Astrocyte (in vitro differentiated cells and primary cell): ENCODE data around the gene CARTPT. TPM values are rescaled to one million over a fixed set of nuclear protein-coding genes. Genes with fewer than 3 reads are reported as not detected.
A peak's percentile ranks its signal among the peaks of the same experiment; 100 is the strongest.

Experiments
- DNase-seq: peaks from one replicate; pipeline ENCODE4 v3.0.0-alpha.2; 2010; ENCODE audit warnings: low read depth
- FAIRE-seq: peaks from 2 replicates; lab custom pipeline; 2011; peaks lifted over from hg19 to GRCh38; lab: Jason Lieb, UNC
- H2AFZ ChIP-seq: 2 replicates; pipeline ENCODE4 v1.6.0; 2012; ENCODE audit warnings: low read depth, low read length, inconsistent platforms
- H3K27ac ChIP-seq: 2 replicates; pipeline ENCODE4 v1.5.1; 2011; ENCODE audit warnings: low read depth, low read length, inconsistent platforms
- H3K27me3 ChIP-seq: 2 replicates; pipeline ENCODE4 v1.6.0; 2011; ENCODE audit warnings: low read length, inconsistent platforms; ENCODE audit not compliant: insufficient read depth
- H3K36me3 ChIP-seq: 2 replicates; pipeline ENCODE4 v1.5.1; 2011; ENCODE audit warnings: low read length, inconsistent platforms; ENCODE audit not compliant: insufficient read depth
- H3K4me1 ChIP-seq: 2 replicates; pipeline ENCODE4 v1.5.1; 2011; ENCODE audit warnings: low read length, inconsistent platforms; ENCODE audit not compliant: insufficient read depth
- H3K4me2 ChIP-seq: 2 replicates; pipeline ENCODE4 v1.6.0; 2012; ENCODE audit warnings: low read length, inconsistent platforms
- H3K4me3 ChIP-seq: 2 replicates; pipeline ENCODE4 v1.5.1; 2011; ENCODE audit warnings: low read depth, mild to moderate bottlenecking, low read length, inconsistent platforms; ENCODE audit not compliant: insufficient read depth
- H3K79me2 ChIP-seq: 2 replicates; pipeline ENCODE4 v1.6.0; 2012; ENCODE audit warnings: mild to moderate bottlenecking, low read length, inconsistent platforms; ENCODE audit not compliant: insufficient read depth
- H3K9ac ChIP-seq: 2 replicates; pipeline ENCODE4 v1.6.0; 2012; ENCODE audit warnings: mild to moderate bottlenecking, low read length, inconsistent platforms
- H3K9me3 ChIP-seq: 2 replicates; pipeline ENCODE4 v1.5.1; 2012; ENCODE audit warnings: low read depth, mild to moderate bottlenecking, low read length, inconsistent platforms; ENCODE audit not compliant: insufficient read depth
- H4K20me1 ChIP-seq: 2 replicates; pipeline ENCODE4 v1.6.0; 2012; ENCODE audit warnings: low read length, inconsistent platforms; ENCODE audit not compliant: insufficient read depth
- H3K27ac Mint-ChIP-seq: one replicate; pipeline ENCODE4 v1.8.0; 2021; ENCODE audit warnings: mild to moderate bottlenecking, mixed read lengths; ENCODE audit not compliant: unreplicated experiment
- H3K27me3 Mint-ChIP-seq: one replicate; pipeline ENCODE4 v1.8.0; 2021; ENCODE audit warnings: low read depth, mixed read lengths; ENCODE audit not compliant: unreplicated experiment
- H3K36me3 Mint-ChIP-seq: one replicate; pipeline ENCODE4 v1.8.0; 2021; ENCODE audit warnings: low read depth, mixed read lengths; ENCODE audit not compliant: unreplicated experiment
- H3K4me1 Mint-ChIP-seq: one replicate; pipeline ENCODE4 v1.8.0; 2021; ENCODE audit warnings: low read depth, mixed read lengths; ENCODE audit not compliant: unreplicated experiment
- H3K4me3 Mint-ChIP-seq: one replicate; pipeline ENCODE4 v1.8.0; 2021; ENCODE audit warnings: mild to moderate bottlenecking, moderate library complexity, mixed read lengths; ENCODE audit not compliant: unreplicated experiment
- H3K9me3 Mint-ChIP-seq: one replicate; pipeline ENCODE4 v1.8.0; 2021; ENCODE audit warnings: mild to moderate bottlenecking, mixed read lengths; ENCODE audit not compliant: unreplicated experiment
- CTCF ChIP-seq: IDR thresholded peaks from 2 replicates; pipeline ENCODE4 v1.5.1; 2011; ENCODE audit warnings: low read depth, mild to moderate bottlenecking, inconsistent platforms, low read length, moderate library complexity; ENCODE audit not compliant: insufficient read depth
- EZH2 ChIP-seq: IDR thresholded peaks from 2 replicates; pipeline ENCODE4 v1.6.1; 2012; ENCODE audit warnings: mild to moderate bottlenecking, low read length, inconsistent platforms; ENCODE audit not compliant: insufficient read depth
- total RNA-seq: library from RNA; stranded (reverse); gene quantifications from 2 replicates; pipeline ENCODE4 v1.2.1, GENCODE V29; 2021

The CARTPT gene
- total RNA-seq, 1 donor from 2014 or later: not detected

- peak; percentile 20 for TF ChIP-seq CTCF
- TF ChIP-seq EZH2: no peak
These were observed 21.1 kb upstream of the CARTPT start for GRCh38 chr5:71697967-71698366.

GRCh38 chr5:71699233-71699632 lies 19.8 kb upstream of the CARTPT start:
- no peaks in the 10 kb centered on the region for H4K20me1 ChIP-seq
- no peak for TF ChIP-seq EZH2
- TF ChIP-seq CTCF: no peak
- Mint-ChIP-seq H3K9me3 (no peaks in the 10 kb centered on the region), H3K4me1 (peaks cover 10% of the 10 kb centered on the region), H3K27me3 (peaks cover 9% of the 10 kb centered on the region), H3K27ac (peak overlapping the region; percentile 66), H3K4me3 (no peak overlapping the region), H3K36me3 (no peaks in the 10 kb centered on the region)
- no peak overlapping the region for H3K4me2 ChIP-seq
- no peak overlapping the region for H3K9ac ChIP-seq
- H3K36me3 ChIP-seq: no peaks in the 10 kb centered on the region
- H3K4me3 ChIP-seq: no peak overlapping the region
- no peaks in the 10 kb centered on the region for H3K79me2 ChIP-seq
- no peaks in the 10 kb centered on the region for H3K4me1 ChIP-seq
- no peak for DNase-seq
- H3K27me3 ChIP-seq: peaks cover 15% of the 10 kb centered on the region
- no peak overlapping the region for H2AFZ ChIP-seq
- no peak overlapping the region for H3K27ac ChIP-seq
- no peaks in the 10 kb centered on the region for H3K9me3 ChIP-seq
- FAIRE-seq: no peak

More at GRCh38 chr5:71697967-71698366, 21.1 kb upstream of the CARTPT start:
- H3K4me3 Mint-ChIP-seq: no peak overlapping the region
- DNase-seq (no peak), FAIRE-seq (no peak)
- no peaks in the 10 kb centered on the region for H3K9me3 Mint-ChIP-seq
- peaks cover 14% of the 10 kb centered on the region for H3K4me1 Mint-ChIP-seq
- Histone ChIP-seq H3K4me1 (no peaks in the 10 kb centered on the region), H3K27me3 (peaks cover 8% of the 10 kb centered on the region), H3K4me2 (no peak overlapping the region), H3K36me3 (no peaks in the 10 kb centered on the region), H3K4me3 (no peak overlapping the region), H2AFZ (no peak overlapping the region), H3K9ac (no peak overlapping the region), H3K27ac (no peak overlapping the region), H3K79me2 (no peaks in the 10 kb centered on the region), H3K9me3 (no peaks in the 10 kb centered on the region), H4K20me1 (no peaks in the 10 kb centered on the region)
- no peaks in the 10 kb centered on the region for H3K36me3 Mint-ChIP-seq
- peaks cover 4% of the 10 kb centered on the region for H3K27me3 Mint-ChIP-seq
- H3K27ac Mint-ChIP-seq: no peak overlapping the region

- H3K4me3 ChIP-seq: no peak overlapping the region
- no peak overlapping the region for H3K4me2 ChIP-seq
- Mint-ChIP-seq H3K27me3 (peaks cover 12% of the 10 kb centered on the region), H3K9me3 (no peaks in the 10 kb centered on the region), H3K36me3 (no peaks in the 10 kb centered on the region), H3K4me3 (no peak overlapping the region), H3K4me1 (peaks cover 7% of the 10 kb centered on the region), H3K27ac (no peak overlapping the region)
- H2AFZ ChIP-seq: no peak overlapping the region
- H3K27ac ChIP-seq: no peak overlapping the region
- TF ChIP-seq EZH2 (no peak), CTCF (no peak)
- H3K79me2 ChIP-seq: no peaks in the 10 kb centered on the region
- no peaks in the 10 kb centered on the region for H3K4me1 ChIP-seq
- H4K20me1 ChIP-seq: no peaks in the 10 kb centered on the region
- no peaks in the 10 kb centered on the region for H3K9me3 ChIP-seq
- FAIRE-seq (no peak), DNase-seq (no peak)
- peaks cover 21% of the 10 kb centered on the region for H3K27me3 ChIP-seq
- no peak overlapping the region for H3K9ac ChIP-seq
- no peaks in the 10 kb centered on the region for H3K36me3 ChIP-seq
These were observed 19.3 kb upstream of the CARTPT start for GRCh38 chr5:71699751-71700150.
